HepG2 (cell line): ENCODE data around the gene PKP3. TPM values are rescaled to one million over a fixed set of nuclear protein-coding genes. Genes with fewer than 3 reads are reported as not detected.

ENCODE experiments used
- DPF2 ChIP-seq: sonication (generic); formaldehyde crosslinking; IDR thresholded peaks from 2 replicates; pipeline ENCODE4 v1.4.0; 2020; ENCODE audit warnings: mild to moderate bottlenecking, low read depth, missing genetic modification reagents, borderline replicate concordance
- GABPA ChIP-seq, 2 experiments: IDR thresholded peaks; 2 replicates each; pipeline ENCODE4 v1.6.1; 2011 to 2016; ENCODE audit warnings: low read depth in 2 of 2, low read length in 1 of 2, missing biosample characterization in 1 of 2, missing genetic modification characterization in 1 of 2
- GZF1 ChIP-seq: sonication (generic); formaldehyde crosslinking; IDR thresholded peaks from 2 replicates; pipeline ENCODE4 v1.5.1; 2020; ENCODE audit warnings: mild to moderate bottlenecking, missing genetic modification reagents
- HDAC1 ChIP-seq: sonication (generic); formaldehyde crosslinking; IDR thresholded peaks from 2 replicates; pipeline ENCODE4 v1.5.1; 2020; ENCODE audit warnings: mild to moderate bottlenecking, missing genetic modification reagents
- HES4 ChIP-seq: sonication (generic); formaldehyde crosslinking; IDR thresholded peaks from 2 replicates; pipeline ENCODE4 v1.9.0; 2021; ENCODE audit warnings: mild to moderate bottlenecking, missing genetic modification reagents, borderline replicate concordance
- HNRNPH1 ChIP-seq: fragments of 200-400 bp; formaldehyde crosslinking; optimal IDR thresholded peaks from 2 replicates; pipeline ENCODE3; 2017; ENCODE audit warnings: mild to moderate bottlenecking, low read depth, low read length
- JARID2 ChIP-seq: sonication (generic); formaldehyde crosslinking; IDR thresholded peaks from 2 replicates; pipeline ENCODE4 v1.8.1; 2023; ENCODE audit warnings: missing genetic modification reagents, inconsistent platforms; ENCODE audit not compliant: insufficient replicate concordance
- MTERF4 ChIP-seq: sonication (generic); formaldehyde crosslinking; IDR thresholded peaks from 2 replicates; pipeline ENCODE4 v1.8.0; 2023; ENCODE audit warnings: mild to moderate bottlenecking, missing genetic modification reagents
- MXD3 ChIP-seq: IDR thresholded peaks from 2 replicates; pipeline ENCODE4 v1.6.1; 2016; ENCODE audit warnings: mild to moderate bottlenecking, missing biosample characterization, missing genetic modification reagents
- MYNN ChIP-seq: sonication (generic); formaldehyde crosslinking; IDR thresholded peaks from 2 replicates; pipeline ENCODE4 v1.4.0; 2020; ENCODE audit warnings: mild to moderate bottlenecking, low read depth, missing genetic modification reagents
- NCOA2 ChIP-seq: sonication (generic); formaldehyde crosslinking; IDR thresholded peaks from 2 replicates; pipeline ENCODE4 v1.8.0; 2022; ENCODE audit warnings: inconsistent platforms
- NFIC ChIP-seq: IDR thresholded peaks from 2 replicates; pipeline ENCODE4 v1.6.1; 2012; ENCODE audit warnings: mild to moderate bottlenecking, low read length, inconsistent platforms
- SIN3A ChIP-seq: IDR thresholded peaks from 2 replicates; pipeline ENCODE4 v1.6.1; 2011; ENCODE audit warnings: low read depth, mild to moderate bottlenecking, control low read depth, low read length, borderline replicate concordance
- SMC3 ChIP-seq: IDR thresholded peaks from 2 replicates; pipeline ENCODE4 v1.6.1; 2011; ENCODE audit warnings: low read length, improper control_type of control experiment
- SRF ChIP-seq: IDR thresholded peaks from 2 replicates; pipeline ENCODE4 v1.6.1; 2011; ENCODE audit warnings: mild to moderate bottlenecking, low read depth, low read length, moderate library complexity
- SRSF1 ChIP-seq: fragments of 200-400 bp; formaldehyde crosslinking; optimal IDR thresholded peaks from 2 replicates; pipeline ENCODE3; 2017; ENCODE audit warnings: mild to moderate bottlenecking, low read depth, low read length, moderate library complexity
- TMF1 ChIP-seq: sonication (generic); formaldehyde crosslinking; IDR thresholded peaks from 2 replicates; pipeline ENCODE4 v1.8.1; 2022; ENCODE audit warnings: low read depth, missing genetic modification reagents
- ZNF432 ChIP-seq: sonication (generic); formaldehyde crosslinking; IDR thresholded peaks from 2 replicates; pipeline ENCODE4 v1.5.0; 2020; ENCODE audit warnings: missing genetic modification reagents, mild to moderate bottlenecking, borderline replicate concordance
- ZNF766 ChIP-seq: sonication (generic); formaldehyde crosslinking; IDR thresholded peaks from 2 replicates; pipeline ENCODE4 v1.5.0; 2020; ENCODE audit warnings: missing genetic modification reagents, borderline replicate concordance
- ZNF800 ChIP-seq: sonication (generic); formaldehyde crosslinking; IDR thresholded peaks from 2 replicates; pipeline ENCODE4 v1.4.0; 2020; ENCODE audit warnings: missing genetic modification reagents
- ZNF878 ChIP-seq: sonication (generic); formaldehyde crosslinking; IDR thresholded peaks from 2 replicates; pipeline ENCODE4 v1.8.1; 2023; ENCODE audit warnings: mild to moderate bottlenecking, missing genetic modification reagents, moderate library complexity
- polyA plus RNA-seq, 8 experiments: library from polyadenylated mRNA; depleted of rRNA in 3 of 8; stranded (reverse) in 7 of 8; unstranded in 1 of 8; fragments of >200 nt; fragmentation: Illumina TruSeq in 4 of 8; extraction: Trizol in 4 of 8; gene quantifications; 2 replicates each; pipeline versions ENCODE4 v1.2.1 to v1.2.3, GENCODE V29; 2011 to 2016; ENCODE audit warnings: low read depth in 4 of 8, missing spikeins in 1 of 8, mixed read lengths in 1 of 8; ENCODE audit not compliant: insufficient read depth in 1 of 8
- total RNA-seq, 5 experiments: library from RNA; depleted of rRNA; stranded (reverse); fragments of >200 nt; fragmentation: Illumina TruSeq; extraction: Trizol; gene quantifications; 2 replicates each; pipeline ENCODE4 v1.2.3, GENCODE V29; 2016; ENCODE audit warnings: low read depth in 1 of 5

The PKP3 gene
- total and polyA plus RNA-seq, 2 of the 13 experiments (the other 11 are each of a cell fraction or from before 2014, with no cell fraction given) = 18.0 to 28.7 TPM

- TF ChIP-seq JARID2 (CRISPR knock-in tag) = no peak
- no peak for TF ChIP-seq TMF1 (CRISPR knock-in tag)
- no peak for TF ChIP-seq DPF2
- no peak for TF ChIP-seq GABPA (IDR thresholded peaks at IDR 0.05; ENCODE audit: low read depth, low read length)
- TF ChIP-seq GABPA (CRISPR knock-in tag; IDR thresholded peaks at IDR 0.05; ENCODE audit: low read depth) = no peak
- peak; percentile 22; the same call in 1 of the 2 replicates for TF ChIP-seq SMC3
- TF ChIP-seq ZNF766 (CRISPR knock-in tag) = peak; percentile 62; the same call in 1 of the 2 replicates
- TF ChIP-seq SIN3A = no peak; the same call in 1 of the 2 replicates
- TF ChIP-seq ZNF800 (CRISPR knock-in tag) = peak; percentile 50; the same call in 1 of the 2 replicates
- TF ChIP-seq SRF = no peak
- no peak for TF ChIP-seq HNRNPH1
- TF ChIP-seq NCOA2 = no peak
- no peak for TF ChIP-seq HES4 (CRISPR knock-in tag)
- no peak for TF ChIP-seq GZF1 (CRISPR knock-in tag)
- TF ChIP-seq ZNF878 (CRISPR knock-in tag) = no peak
- no peak for TF ChIP-seq SRSF1
- TF ChIP-seq ZNF432 = no peak
- no peak for TF ChIP-seq MXD3 (CRISPR knock-in tag)
- no peak for TF ChIP-seq MYNN (CRISPR knock-in tag)
- no peak for TF ChIP-seq NFIC
- peak; percentile 52; the same call in 1 of the 2 replicates for TF ChIP-seq MTERF4 (CRISPR knock-in tag)
- peak; percentile 68 for TF ChIP-seq HDAC1
- TF ChIP-seq, all 625 proteins: peak for 160
These were observed 3.0 kb downstream of the PKP3 start (continued) for GRCh38 chr11:396948-397548.
